ENCODE measurements around the gene FGFR2.

DNA sequence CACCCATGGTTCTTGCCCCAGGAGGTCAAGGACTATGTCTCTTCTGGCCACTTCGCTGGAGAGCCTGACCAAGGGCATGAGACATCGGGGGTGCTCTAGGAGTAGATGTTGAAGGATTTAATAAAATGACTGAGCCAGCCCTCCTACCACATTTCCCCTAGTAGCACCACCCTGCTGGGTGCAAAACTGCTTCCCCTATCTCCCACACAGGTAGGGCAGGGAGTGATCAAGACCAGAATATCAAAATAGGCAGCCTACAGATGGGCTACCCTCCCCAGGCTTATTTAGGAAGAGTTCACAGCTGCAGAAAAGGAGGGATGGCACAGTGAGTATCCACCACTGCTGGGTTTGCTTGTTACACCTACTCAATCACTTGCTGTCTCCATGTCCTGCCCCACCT lies 103.9 kb downstream of the FGFR2 start:
- TF ChIP-seq, protein P1, sequence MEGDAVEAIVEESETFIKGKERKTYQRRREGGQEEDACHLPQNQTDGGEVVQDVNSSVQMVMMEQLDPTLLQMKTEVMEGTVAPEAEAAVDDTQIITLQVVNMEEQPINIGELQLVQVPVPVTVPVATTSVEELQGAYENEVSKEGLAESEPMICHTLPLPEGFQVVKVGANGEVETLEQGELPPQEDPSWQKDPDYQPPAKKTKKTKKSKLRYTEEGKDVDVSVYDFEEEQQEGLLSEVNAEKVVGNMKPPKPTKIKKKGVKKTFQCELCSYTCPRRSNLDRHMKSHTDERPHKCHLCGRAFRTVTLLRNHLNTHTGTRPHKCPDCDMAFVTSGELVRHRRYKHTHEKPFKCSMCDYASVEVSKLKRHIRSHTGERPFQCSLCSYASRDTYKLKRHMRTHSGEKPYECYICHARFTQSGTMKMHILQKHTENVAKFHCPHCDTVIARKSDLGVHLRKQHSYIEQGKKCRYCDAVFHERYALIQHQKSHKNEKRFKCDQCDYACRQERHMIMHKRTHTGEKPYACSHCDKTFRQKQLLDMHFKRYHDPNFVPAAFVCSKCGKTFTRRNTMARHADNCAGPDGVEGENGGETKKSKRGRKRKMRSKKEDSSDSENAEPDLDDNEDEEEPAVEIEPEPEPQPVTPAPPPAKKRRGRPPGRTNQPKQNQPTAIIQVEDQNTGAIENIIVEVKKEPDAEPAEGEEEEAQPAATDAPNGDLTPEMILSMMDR (IDR thresholded peaks at IDR 0.05; ENCODE audit: insufficient read depth, low read depth, low read length) = no peak
- TF ChIP-seq EZH2 (IDR thresholded peaks at IDR 0.05; ENCODE audit: insufficient read depth, low read length) = no peak

Data from astrocyte (in vitro differentiated cells and primary cell).